ENCODE measurements around the gene ATXN2L. TPM values are rescaled to one million over a fixed set of nuclear protein-coding genes. Genes with fewer than 3 reads are reported as not detected.

The ATXN2L gene
- total RNA-seq, 1 experiment from 2014 or later, result 335 TPM

DNA sequence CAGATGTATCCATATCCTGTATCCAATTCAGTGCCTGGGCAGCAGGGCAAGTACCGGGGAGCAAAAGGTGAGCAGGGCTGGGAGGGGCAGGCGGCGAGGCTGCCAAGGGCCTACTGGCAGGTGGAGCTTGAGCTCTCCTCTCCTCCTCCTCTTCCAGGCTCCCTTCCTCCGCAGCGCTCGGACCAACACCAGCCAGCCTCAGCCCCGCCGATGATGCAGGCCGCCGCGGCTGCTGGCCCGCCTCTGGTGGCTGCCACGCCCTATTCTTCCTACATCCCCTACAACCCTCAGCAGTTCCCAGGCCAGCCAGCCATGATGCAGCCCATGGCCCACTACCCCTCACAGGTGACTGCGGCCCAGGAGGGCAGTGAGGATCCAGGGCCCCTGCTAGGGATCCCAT lies 11.6 kb downstream of the ATXN2L start:
- TF ChIP-seq, protein P1, sequence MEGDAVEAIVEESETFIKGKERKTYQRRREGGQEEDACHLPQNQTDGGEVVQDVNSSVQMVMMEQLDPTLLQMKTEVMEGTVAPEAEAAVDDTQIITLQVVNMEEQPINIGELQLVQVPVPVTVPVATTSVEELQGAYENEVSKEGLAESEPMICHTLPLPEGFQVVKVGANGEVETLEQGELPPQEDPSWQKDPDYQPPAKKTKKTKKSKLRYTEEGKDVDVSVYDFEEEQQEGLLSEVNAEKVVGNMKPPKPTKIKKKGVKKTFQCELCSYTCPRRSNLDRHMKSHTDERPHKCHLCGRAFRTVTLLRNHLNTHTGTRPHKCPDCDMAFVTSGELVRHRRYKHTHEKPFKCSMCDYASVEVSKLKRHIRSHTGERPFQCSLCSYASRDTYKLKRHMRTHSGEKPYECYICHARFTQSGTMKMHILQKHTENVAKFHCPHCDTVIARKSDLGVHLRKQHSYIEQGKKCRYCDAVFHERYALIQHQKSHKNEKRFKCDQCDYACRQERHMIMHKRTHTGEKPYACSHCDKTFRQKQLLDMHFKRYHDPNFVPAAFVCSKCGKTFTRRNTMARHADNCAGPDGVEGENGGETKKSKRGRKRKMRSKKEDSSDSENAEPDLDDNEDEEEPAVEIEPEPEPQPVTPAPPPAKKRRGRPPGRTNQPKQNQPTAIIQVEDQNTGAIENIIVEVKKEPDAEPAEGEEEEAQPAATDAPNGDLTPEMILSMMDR (conservative IDR thresholded peaks at IDR 0.05; ENCODE audit: low read depth, low read length), result no peak
- no peak for TF ChIP-seq EZH2 (IDR thresholded peaks at IDR 0.05; ENCODE audit: borderline replicate concordance, low read depth, low read length, poor library complexity, severe bottlenecking)
- Histone ChIP-seq H3K27ac (ENCODE audit: low read depth, low read length, poor library complexity, severe bottlenecking) (no peak overlapping the region), H3K36me3 (ENCODE audit: insufficient read depth, low read length, poor library complexity, severe bottlenecking) (peaks cover 91% of the 10 kb centered on the region), H3K9me3 (ENCODE audit: low read depth, low read length, poor library complexity, severe bottlenecking) (no peaks in the 10 kb centered on the region), H3K4me1 (ENCODE audit: insufficient read depth, low read length, poor library complexity, severe bottlenecking) (no peaks in the 10 kb centered on the region), H3K4me3 (ENCODE audit: low read depth, low read length, poor library complexity, severe bottlenecking) (no peak overlapping the region), H3K27me3 (replicated peaks; ENCODE audit: insufficient read depth, low read depth, low read length, poor library complexity) (no peaks in the 10 kb centered on the region)
- ChIA-PET POLR2A (ENCODE audit: low non-redundant PET) (no interaction called here), CTCF (no interaction called here)
- no TSS peak for BruUV-seq (replicated peaks)
- intact Hi-C loops (cut with micrococcal nuclease; ENCODE audit: unreplicated experiment), result no loop called here
- no peak for DNase-seq (ENCODE audit: low spot score)

DNA sequence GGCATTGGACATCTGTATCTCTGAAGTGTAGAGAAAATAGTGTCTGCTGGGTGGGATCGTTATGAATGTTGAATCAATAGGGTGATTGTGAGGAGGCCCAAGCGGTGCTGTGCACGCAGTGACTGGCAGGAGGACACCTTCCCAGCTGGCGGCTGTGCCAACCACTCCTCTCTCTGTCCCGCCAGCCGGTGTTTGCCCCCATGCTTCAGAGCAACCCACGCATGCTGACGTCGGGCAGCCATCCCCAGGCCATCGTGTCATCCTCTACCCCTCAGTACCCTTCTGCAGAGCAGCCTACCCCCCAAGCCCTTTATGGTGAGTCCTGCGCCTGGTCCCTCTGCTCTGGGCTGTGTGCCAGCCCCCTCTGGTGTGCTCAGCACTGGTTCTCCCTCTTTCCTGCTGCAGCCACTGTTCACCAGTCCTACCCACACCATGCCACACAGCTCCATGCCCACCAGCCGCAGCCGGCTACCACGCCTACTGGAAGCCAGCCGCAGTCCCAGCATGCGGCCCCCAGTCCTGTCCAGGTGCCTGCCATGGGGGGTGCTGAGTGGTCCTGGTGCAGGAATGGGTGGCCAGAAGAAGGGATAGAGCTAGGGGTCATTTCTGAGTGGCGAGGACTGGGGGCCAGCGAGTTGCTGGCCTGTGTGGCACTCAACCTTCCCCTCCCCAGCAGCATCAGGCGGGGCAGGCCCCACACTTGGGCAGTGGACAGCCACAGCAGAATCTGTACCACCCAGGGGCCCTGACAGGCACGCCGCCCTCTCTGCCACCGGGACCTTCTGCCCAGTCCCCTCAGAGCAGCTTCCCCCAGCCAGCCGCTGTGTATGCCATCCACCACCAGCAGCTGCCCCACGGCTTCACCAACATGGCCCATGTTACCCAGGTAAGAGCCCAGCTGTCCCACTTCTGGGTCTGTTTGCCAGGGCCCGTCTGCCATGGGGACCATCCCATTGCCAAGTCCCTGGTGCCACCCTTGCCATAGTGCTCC lies 12.4 kb downstream of the ATXN2L start:
- CTCF ChIA-PET, result no interaction called here
- H3K4me1 ChIP-seq (ENCODE audit: insufficient read depth, low read length, poor library complexity, severe bottlenecking), result no peaks in the 10 kb centered on the region
- no peaks in the 10 kb centered on the region for H3K27me3 ChIP-seq (replicated peaks; ENCODE audit: insufficient read depth, low read depth, low read length, poor library complexity)
- POLR2A ChIA-PET (ENCODE audit: low non-redundant PET), result interaction anchor here (0.6 to 0.7 kb wide), 2 partner anchors 8 to 96 kb away, joined by 3 to 4 read pairs; no protein-coding TSS in a partner anchor
- H3K4me3 ChIP-seq (ENCODE audit: low read depth, low read length, poor library complexity, severe bottlenecking), result no peak overlapping the region
- H3K36me3 ChIP-seq (ENCODE audit: insufficient read depth, low read length, poor library complexity, severe bottlenecking), result peaks cover 83% of the 10 kb centered on the region
- no peaks in the 10 kb centered on the region for H3K9me3 ChIP-seq (ENCODE audit: low read depth, low read length, poor library complexity, severe bottlenecking)
- TF ChIP-seq EZH2 (IDR thresholded peaks at IDR 0.05; ENCODE audit: borderline replicate concordance, low read depth, low read length, poor library complexity, severe bottlenecking), result no peak
- TF ChIP-seq, protein P1 (conservative IDR thresholded peaks at IDR 0.05; ENCODE audit: low read depth, low read length), result no peak
- no TSS peak for BruUV-seq (replicated peaks)
- no peak overlapping the region for H3K27ac ChIP-seq (ENCODE audit: low read depth, low read length, poor library complexity, severe bottlenecking)
- DNase-seq (ENCODE audit: low spot score), result no peak
- intact Hi-C loops (cut with micrococcal nuclease; ENCODE audit: unreplicated experiment), result no loop called here

- Histone ChIP-seq H3K9me3 (ENCODE audit: low read depth, low read length, poor library complexity, severe bottlenecking) (no peaks in the 10 kb centered on the region), H3K27ac (ENCODE audit: low read depth, low read length, poor library complexity, severe bottlenecking) (no peak overlapping the region), H3K27me3 (replicated peaks; ENCODE audit: insufficient read depth, low read depth, low read length, poor library complexity) (no peaks in the 10 kb centered on the region), H3K4me1 (ENCODE audit: insufficient read depth, low read length, poor library complexity, severe bottlenecking) (no peaks in the 10 kb centered on the region), H3K36me3 (ENCODE audit: insufficient read depth, low read length, poor library complexity, severe bottlenecking) (peaks cover 73% of the 10 kb centered on the region), H3K4me3 (ENCODE audit: low read depth, low read length, poor library complexity, severe bottlenecking) (no peak overlapping the region)
- BruUV-seq (replicated peaks), result no TSS peak
- ChIA-PET CTCF (no interaction called here), POLR2A (ENCODE audit: low non-redundant PET) (interaction anchor here (0.7 kb wide), 1 partner anchor 9 kb away, joined by 3 read pairs; no protein-coding TSS in a partner anchor)
- TF ChIP-seq EZH2 (IDR thresholded peaks at IDR 0.05; ENCODE audit: borderline replicate concordance, low read depth, low read length, poor library complexity, severe bottlenecking), result no peak
- TF ChIP-seq, protein P1 (conservative IDR thresholded peaks at IDR 0.05; ENCODE audit: low read depth, low read length), result no peak
- intact Hi-C loops (cut with micrococcal nuclease; ENCODE audit: unreplicated experiment), result no loop called here
- DNase-seq (ENCODE audit: low spot score), result no peak
Observed at GRCh38 chr16:28835864-28836760, 13.3 kb downstream of the ATXN2L start.

Measured in A673 (cell line).